HG03565 (cell line): ENCODE measurements around the gene HTD2.

Source experiments
- ATAC-seq: cut with Tn5 transposase; IDR thresholded peaks from one replicate; pipeline ENCODE4 v1.9.1; 2021; ENCODE audit warnings: mild to moderate bottlenecking, moderate library complexity; ENCODE audit not compliant: unreplicated experiment

Gene HTD2

DNA sequence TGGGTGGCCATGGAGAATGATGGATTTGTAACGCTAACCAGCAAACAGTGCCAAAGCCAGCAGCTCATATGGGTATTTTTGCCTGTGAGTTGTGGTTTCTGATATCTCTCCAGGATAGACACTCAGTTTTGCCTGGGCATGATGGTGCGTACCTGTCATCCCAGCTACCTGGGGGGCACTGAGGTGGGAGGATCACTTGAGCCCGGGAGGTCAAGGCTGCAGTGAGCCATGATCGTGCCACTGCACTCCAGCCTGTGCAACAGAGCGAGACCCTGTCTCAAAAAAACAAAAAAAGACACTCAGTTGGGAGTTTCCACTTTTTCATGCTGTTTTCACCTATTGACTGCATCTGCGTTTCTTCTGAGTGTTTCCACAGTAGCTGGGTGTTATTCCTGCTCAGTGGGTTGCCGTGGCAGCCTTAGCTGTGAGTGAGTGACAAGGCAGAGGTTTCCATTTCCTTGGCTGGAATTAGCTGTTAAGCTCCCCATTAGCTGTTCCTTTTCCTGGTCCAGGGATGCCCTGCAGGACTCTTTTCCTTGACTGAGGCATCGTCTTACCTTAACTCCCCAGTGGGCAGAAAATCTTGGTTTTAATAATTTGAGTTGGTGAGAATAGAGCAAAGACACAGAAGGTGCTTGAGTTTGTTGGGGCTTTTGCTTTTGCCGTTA lies 14.5 kb upstream of the HTD2 start:
- ATAC-seq, result no peak

DNA sequence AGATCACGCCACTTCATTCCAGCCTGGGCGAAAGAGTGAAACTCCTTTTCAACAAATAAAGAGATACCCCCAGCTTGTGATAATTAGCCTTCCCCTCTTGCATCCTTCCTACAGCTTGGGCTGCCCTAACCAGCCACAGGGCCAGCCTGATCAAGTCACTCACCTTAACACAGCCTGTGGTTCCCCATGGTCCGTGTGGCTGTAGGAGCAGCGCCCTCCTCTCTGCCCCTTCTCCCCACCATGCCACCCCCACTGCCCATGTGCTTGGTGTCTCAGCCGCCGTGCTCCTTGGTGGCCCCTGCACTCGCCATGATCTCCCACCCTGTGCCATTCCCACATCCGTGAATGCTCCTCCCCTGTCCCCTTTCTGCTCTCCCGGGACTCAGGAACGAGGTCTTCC lies 13.5 kb upstream of the HTD2 start:
- no peak for ATAC-seq

DNA sequence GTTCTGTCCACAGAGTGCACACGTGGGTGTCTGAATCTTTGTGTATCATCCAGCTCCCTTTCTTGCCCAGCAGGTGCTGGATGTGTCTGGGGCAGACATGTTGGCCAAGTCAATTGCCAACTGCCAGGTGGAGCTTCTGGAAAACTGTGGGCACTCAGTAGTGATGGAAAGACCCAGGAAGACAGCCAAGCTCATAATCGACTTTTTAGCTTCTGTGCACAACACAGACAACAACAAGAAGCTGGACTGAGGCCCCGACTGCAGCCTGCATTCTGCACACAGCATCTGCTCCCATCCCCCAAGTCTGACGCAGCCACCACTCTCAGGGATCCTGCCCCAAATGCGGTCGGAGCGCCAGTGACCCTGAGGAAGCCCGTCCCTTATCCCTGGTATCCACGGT lies 12.8 kb upstream of the HTD2 start:
- no peak for ATAC-seq

DNA sequence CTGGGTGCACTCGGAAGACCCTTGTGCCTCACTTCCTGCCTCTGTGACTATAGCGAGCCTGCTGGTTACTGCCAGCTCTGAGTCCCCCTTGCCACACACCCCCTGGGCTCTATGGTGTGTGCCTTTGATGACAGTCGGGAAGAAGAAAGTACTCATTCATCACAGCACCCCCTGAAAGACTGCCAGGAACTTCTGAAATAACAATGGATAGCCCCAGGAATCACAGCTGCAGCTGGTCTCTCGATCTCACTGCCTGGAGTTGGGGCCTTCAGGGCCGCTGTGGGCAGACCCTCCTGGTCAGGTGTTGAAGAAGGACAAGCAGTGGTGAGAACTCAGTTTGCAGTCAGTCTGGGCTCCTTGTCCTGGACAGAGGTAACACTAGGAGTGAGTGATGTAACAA lies 10.1 kb upstream of the HTD2 start:
- ATAC-seq, result no peak

DNA sequence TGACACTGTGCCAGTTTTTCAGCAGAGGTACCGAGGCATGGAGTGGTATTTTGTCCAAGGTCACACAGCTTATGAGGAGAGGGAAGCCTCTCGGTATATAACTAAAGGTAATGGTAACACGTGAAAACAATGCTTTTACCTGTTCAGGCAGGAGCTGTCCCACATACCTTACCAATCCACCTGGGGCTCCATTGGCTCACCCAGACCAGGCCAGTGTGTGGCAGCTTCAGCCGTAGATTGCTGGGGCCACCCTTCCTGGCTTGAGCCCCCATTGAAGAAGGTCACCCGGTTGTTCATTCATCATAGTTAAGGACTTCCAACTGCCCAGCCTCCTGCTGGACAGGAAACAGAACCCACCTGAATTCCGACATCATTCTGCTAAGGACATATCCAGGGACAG lies 9.5 kb upstream of the HTD2 start:
- ATAC-seq, result no peak

DNA sequence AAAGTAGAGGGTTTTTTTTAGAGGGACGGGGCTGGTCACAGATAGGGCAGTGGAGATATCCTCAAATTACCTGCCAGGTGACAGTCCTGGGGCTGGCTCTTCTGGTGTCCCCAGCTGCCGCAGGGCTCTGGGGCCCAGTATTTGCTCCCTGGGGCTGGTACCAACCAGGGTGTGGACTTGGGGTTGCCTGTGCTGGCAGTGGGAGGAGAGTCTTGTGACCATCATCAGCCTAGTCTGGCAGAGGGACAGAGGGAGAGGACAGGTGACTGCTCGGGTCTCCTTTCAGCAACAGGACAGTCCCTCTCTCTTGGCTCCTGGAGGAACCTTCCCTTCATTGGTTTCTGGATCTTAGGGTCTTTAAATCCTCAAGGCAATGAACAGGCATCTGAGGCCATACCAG lies 8.1 kb upstream of the HTD2 start:
- ATAC-seq, result no peak

DNA sequence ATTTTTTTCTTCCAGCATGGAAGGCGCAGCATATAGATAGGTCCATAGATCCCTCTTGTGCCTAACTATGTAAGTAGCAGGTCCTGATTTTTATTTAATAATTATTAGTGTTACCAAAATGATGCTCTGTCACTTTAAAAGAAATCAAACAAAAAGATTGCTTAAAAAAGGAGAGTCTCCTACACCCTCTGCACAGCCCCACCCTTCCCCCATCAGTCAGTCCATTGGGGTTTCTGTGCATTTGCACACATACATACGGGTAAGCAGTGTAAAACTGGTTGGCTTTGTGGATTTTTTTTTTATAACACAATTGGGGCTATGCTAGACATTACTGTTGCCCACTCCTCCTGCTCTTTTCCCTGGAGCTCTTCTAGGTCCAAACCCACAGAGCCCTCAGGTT lies 7.2 kb upstream of the HTD2 start:
- no peak for ATAC-seq

DNA sequence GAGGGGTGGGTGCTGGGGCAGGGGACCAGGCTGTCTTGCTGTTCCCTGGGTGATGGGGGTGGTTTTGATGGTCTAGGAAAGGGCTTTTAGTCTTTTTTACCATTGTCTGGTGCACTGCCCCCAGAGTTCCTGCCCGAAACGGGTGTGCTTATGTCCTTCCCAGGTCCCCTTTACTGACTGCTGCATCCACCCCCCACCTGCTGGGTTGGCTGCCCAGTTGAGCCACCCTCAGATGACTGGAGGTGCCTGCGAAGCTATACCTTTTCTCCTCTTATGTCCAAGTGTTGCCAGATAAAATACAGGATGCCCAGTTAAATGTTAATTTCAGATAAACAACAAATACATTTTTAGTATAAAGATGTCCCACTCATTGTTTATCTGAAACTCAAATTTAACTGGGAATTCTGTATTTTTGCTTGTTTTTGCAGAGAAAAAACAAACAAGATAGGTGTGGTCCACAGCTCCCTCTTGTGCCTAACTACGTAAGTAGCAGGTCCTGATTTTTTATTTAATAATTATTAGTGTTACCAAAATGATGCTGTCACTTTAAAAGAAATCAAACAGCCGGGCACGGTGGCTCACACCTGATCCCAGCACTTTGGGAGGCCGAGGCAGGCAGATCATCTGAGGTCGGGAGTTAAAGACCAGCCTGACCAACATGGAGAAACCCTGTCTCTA lies 6.3 kb upstream of the HTD2 start:
- no peak for ATAC-seq

DNA sequence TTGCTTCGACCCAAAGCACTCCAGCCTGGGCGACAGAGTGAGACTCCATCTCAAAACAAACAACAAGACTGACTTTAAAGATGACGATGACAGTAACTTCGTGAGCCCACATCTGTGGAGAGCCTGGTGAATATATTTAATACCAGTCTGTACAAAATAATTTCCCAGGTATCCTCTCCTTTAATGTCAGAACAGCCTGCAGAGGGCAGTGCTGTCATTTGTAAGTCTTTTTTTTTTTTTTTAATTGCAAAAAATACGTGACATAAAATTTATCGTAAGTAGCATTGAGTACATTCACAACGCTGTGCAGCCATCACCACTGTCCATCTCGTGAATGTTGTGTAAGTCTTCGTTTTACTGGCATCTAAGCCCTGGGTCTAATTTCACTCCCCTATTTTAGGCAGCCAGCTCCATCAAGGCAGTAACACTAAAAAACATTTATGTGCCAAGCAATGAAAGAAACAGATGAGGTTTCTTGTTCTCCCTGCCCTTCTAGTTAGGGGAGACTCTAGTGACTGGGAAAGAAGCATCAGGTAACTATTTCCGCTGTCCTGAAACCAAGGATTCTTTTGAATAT lies 1.4 kb downstream of the HTD2 start:
- ATAC-seq, result no peak

DNA sequence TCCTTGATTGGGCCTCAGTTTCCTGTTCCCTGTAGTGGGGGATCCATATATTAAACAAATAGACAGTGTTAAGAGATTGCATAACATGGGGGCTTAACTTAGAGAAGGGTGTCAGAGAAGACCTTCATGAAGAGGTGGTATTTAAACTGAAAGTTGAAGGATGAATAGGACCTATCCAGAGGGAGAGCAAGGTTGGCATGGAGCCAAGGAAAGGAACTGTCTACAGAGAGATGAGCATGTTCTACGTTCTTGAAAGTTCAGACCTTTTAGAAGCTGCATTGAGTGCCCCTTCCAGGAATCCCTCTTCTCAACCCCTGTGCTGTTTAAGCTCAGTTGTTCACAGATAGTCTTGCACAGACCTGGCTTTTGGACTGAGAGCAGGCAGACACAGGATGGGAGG lies 2.4 kb downstream of the HTD2 start:
- ATAC-seq, result no peak

DNA sequence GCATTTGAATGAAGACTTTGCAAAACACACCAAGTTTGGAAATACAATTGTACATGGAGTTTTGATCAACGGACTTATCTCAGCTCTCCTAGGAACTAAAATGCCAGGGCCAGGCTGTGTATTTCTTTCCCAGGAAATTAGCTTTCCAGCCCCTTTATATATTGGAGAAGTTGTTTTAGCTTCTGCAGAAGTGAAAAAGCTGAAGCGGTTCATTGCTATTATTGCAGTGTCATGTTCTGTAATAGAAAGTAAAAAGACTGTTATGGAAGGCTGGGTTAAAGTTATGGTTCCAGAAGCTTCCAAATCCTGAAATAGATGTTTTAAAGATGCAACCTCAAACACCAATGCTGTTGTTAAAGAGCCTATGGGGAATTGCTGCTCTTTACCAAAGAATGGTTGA lies 11.5 kb downstream of the HTD2 start:
- ATAC-seq, result no peak

DNA sequence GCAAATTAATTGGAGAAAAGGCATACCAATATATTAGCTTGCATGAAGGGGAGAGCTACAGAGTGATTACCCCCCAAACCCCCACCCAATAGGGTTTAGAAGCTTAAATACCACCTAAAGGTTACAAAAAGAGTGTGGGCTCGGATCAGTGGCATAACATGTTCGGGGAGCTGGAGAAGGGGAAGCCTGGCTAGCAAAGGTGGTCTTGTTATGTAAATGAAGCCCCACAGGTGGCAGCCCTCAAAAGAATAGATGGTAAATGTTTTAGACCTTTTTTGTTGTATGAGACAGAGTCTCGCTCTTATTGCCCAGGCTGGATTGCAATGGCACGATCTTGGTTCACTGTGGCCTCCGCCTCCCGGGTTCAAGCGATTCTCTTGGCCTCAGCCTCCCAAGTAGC lies 15.5 kb downstream of the HTD2 start:
- ATAC-seq, result no peak

DNA sequence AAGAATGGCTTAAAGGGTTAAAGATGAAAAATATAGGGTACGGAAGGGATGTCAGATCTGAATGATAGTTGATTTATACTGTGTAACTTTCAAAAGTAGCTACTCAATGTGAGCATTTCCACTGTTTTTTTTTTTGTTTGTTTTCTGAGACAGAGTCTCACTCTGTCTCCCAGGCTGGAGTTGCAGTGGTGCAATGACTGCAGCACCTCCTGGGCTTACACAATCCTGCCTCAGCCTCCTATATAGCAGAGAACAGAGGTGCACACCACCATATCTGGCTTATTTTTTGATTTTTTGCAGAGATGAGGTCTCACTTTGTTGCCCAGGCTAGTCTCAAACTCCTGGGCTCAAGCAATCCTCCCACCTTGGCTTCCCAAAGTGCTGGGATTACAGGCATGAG lies 16.5 kb downstream of the HTD2 start:
- ATAC-seq, result no peak

DNA sequence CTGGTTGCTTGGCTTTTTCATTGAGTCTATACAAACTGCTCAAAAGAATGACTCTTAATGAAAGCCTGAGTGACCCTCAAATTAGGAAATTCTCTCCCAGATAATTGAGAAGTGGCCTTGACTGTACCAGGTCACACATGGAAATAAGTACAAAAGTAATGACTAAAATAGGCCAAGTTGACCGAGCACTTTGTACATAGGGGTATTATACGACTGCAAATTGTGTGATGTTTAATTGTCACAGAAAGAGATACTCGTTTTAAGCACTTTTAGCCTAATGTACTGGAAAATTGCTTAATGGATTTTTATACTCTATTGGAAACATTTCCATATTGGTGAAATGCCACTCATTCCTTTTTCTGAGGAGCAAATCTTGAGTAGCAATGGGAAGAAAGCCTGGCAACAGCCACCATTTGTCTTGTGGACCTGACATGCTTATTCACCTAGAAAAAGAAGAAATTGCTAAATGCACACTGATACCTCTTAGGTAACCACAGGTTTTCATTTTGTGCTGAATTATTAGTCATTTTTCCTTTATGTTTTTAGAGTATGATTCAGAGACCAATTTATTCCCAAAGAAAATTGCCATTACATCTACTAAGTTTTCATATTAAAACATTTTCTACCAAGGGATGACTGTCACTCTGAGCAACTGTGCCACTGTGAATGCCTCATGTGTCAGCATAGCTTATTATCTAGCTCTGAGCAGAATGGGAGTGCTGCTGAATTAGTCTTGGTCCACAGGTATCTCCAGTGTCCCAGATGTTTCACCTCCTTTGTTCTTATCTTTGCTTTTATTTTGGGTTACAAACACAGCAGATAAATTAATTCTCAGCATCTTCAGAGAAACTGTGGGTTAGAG lies 17.4 kb downstream of the HTD2 start:
- ATAC-seq, result no peak

DNA sequence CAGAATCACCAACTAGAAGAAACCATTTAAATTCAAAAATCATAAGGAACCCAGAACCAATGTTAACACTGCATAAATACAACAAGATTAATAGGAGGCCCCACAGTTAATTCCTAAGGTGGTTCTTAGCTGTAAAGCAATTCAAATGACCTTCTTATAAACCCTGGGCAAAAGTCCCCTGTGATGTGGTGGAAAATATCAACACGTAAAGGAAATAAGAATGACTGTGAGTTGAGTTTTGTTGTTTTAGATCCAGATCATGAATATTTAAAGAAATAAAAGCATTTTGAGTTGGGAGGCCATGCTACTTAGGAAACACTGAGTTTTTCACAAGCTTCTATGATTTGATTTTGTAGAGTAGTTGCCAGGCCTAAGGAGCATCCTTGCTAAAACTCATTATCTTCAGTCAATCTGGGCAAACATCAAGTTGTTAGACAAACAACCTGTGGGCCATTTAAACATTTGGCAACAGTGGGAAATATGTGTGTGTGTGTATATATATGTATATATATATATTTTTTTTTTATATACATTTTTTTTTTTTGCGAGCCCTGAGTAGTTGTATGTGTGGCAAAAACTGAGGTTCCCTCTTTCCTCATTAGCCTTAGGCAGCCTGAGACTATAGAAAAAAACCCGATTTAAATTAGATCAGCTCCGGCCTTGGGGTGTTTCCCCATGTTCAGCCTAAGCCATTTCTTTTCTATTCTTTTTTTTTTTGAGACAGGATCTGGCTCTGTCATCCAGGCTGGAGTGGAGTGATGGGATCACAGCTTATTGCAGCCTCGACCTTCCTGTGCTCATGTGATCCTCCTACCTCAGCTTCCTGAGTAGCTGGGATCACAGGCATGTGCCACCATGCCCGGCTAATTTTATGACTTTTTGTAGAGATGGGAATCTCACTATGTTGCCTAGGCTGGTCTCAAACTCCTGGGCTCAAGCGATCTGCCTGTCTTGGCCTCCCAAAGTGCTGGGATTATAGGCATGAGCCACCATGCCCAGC lies 18.4 kb downstream of the HTD2 start:
- no peak for ATAC-seq

DNA sequence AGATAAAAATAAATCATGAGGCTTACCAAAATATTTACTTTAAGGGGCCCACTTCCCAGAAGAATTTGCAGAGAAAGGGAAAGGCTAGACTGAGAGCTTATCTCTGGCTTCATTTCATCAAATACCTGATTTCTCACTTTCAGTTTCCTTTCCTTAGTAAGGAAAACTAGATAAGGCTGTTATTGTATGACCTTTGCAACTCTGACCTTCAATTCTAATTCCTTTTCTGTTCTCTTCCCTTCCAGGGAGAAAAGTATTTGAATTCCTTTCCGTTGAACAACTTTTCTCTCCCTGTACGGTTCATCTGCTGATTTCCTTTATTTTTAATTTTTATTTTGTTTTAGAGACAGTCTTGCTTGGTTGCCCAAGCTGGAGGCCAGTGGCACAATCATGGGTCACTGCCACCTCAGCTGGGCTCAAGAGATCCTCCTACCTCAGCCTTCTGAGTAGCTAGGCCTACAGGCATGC lies 19.2 kb downstream of the HTD2 start:
- no peak for ATAC-seq

DNA sequence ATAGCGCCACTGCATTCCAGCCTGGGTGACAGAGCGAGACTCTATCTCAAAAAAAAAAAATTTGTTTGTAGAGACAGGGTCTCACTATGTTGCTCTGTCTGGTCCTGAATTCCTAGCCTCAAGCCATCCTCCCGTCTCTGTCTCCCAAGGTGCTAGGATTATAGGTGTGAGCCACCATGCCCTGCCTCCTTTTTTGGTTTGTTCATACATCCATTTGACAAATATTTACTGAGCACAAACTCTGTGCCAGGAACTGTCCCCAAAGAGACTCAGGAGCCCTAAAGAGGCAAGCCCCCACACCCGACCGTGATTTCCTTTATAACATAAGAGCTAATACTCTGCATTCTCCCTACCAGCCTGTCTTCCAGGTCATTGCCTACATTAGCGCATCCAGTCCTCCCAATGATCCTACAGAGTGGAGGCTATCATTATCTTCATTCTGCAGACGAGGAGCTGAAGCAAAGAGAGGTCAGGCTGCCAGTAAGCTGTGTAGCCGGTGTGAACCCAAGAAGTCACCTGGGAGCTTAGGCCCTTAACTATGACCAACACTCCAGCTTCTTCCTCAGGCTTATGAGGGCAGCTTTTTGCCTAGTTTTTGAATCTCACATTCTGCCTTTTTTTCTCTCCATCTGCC lies 20.1 kb downstream of the HTD2 start:
- ATAC-seq, result no peak

DNA sequence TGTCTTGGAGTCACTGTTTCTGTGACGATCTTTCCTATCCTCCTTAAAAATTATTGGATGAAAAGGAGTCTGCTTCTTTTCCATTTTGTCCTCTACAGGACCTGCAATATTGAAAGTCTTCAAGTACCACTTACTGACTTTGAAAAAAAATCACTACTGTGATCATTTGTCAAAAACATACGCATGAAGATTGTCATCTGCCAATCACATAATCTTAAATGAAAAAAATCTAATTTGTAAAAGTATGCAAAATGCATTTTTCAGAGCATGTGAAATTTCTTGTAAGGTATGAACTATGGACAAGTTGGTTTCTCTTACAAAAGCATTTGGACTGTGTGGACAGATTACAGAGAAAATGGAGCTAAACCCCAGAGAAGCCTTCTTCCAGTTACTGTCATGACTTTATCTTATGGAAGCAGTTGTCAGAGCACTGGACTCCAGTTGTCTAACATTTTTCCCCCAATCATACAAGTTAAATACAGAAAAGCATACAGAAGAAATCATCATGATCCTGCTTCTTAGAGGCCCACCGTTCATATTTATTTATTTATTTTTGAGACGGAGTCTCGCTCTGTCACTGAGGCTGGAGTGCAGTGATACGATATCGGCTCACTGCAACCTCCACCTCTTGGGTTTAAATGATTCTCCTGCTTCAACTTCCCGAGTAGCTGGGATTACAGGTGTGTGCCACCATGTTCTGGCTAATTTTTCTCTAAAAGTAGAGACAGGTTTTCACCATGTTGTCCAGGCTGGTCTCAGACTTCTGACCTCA lies 23.0 kb downstream of the HTD2 start:
- no peak for ATAC-seq

DNA sequence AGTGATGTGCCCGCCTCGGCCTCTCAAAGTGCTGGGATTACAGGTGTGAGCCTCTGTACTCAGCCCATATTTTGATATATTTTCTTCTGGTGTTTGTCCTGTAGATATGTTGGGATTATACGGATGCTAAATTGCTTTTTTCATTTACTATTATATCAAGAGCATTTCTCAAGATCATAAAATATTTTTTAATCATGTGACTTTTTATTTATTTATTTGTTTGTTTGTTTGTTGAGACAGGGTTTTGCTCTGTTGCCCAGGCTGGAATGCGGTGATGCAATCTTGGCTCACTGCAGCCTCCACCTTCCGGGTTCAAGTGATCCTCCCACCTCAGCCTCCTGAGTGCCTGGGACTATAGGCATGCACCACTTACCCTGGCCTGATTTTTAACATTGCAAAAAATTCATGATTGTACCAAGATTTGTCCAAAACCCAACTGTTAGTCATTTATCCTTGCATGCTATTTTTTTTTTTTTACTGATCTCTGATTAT lies 23.6 kb downstream of the HTD2 start:
- no peak for ATAC-seq
